WTC11 (cell line): ENCODE measurements around the gene RACGAP1. TPM values are rescaled to one million over a fixed set of nuclear protein-coding genes. Genes with fewer than 3 reads are reported as not detected.

Experiments used
- ATAC-seq: fragments of 200-7000 bp; cut with Tn5 transposase; 2 replicates; pipeline ENCODE4 v1.10.0; 2021; ENCODE audit warnings: mild to moderate bottlenecking, moderate library complexity
- CTCF ChIA-PET: fragments of 300-600 bp; sonication (Branson Sonifier 250); formaldehyde crosslinking; loops from one replicate; lab custom pipeline; 2021; ENCODE audit warnings: antibody characterized with exemption; lab: Charles Lee
- POLR2A ChIA-PET: fragments of 350-600 bp; sonication (Branson Sonifier 250); formaldehyde crosslinking; loops from one replicate; lab custom pipeline; 2021; ENCODE audit warnings: antibody characterized with exemption; lab: Charles Lee
- DNase-seq: peaks from one replicate; pipeline ENCODE4 v3.0.0; 2021; ENCODE audit warnings: low spot score
- H3K27ac Mint-ChIP-seq: 2 replicates; pipeline ENCODE4 v1.8.0; 2021; ENCODE audit warnings: mixed read lengths
- H3K27me3 Mint-ChIP-seq: 2 replicates; pipeline ENCODE4 v1.8.0; 2021; ENCODE audit warnings: low read depth, mild to moderate bottlenecking, moderate library complexity, mixed read lengths
- H3K36me3 Mint-ChIP-seq: 2 replicates; pipeline ENCODE4 v1.8.0; 2021; ENCODE audit warnings: mixed read lengths
- H3K4me1 Mint-ChIP-seq: 2 replicates; pipeline ENCODE4 v1.8.0; 2022; ENCODE audit warnings: mixed read lengths
- H3K4me3 Mint-ChIP-seq: 2 replicates; pipeline ENCODE4 v1.8.0; 2021; ENCODE audit warnings: mild to moderate bottlenecking, moderate library complexity, mixed read lengths
- H3K9me3 Mint-ChIP-seq: 2 replicates; pipeline ENCODE4 v1.8.0; 2021; ENCODE audit warnings: mixed read lengths
- ATF1 ChIP-seq: sonication (generic); formaldehyde crosslinking; IDR thresholded peaks from 2 replicates; pipeline ENCODE4 v1.8.1; 2023; ENCODE audit warnings: mild to moderate bottlenecking, moderate library complexity, missing genetic modification reagents
- CBFB ChIP-seq: sonication (generic); formaldehyde crosslinking; IDR thresholded peaks from 2 replicates; pipeline ENCODE4 v1.8.1; 2022; ENCODE audit warnings: mild to moderate bottlenecking, low read depth, missing genetic modification reagents
- CREM ChIP-seq: sonication (generic); formaldehyde crosslinking; IDR thresholded peaks from 2 replicates; pipeline ENCODE4 v1.8.1; 2022; ENCODE audit warnings: mild to moderate bottlenecking, missing genetic modification reagents, moderate library complexity
- EMX1 ChIP-seq: fragments of 250-450 bp; sonication (Bioruptor Pico); IDR thresholded peaks from 2 replicates; pipeline ENCODE4 v1.8.0; 2021; ENCODE audit warnings: mild to moderate bottlenecking
- ETV6 ChIP-seq: sonication (generic); formaldehyde crosslinking; IDR thresholded peaks from 2 replicates; pipeline ENCODE4 v1.8.1; 2022; ENCODE audit warnings: mild to moderate bottlenecking, missing genetic modification reagents
- FOXK1 ChIP-seq: sonication (generic); formaldehyde crosslinking; IDR thresholded peaks from 2 replicates; pipeline ENCODE4 v1.8.0; 2022; ENCODE audit warnings: mild to moderate bottlenecking, moderate library complexity, missing genetic modification reagents
- GRHL2 ChIP-seq: fragments of 250-450 bp; sonication (Bioruptor Pico); IDR thresholded peaks from 2 replicates; pipeline ENCODE4 v1.8.0; 2022; ENCODE audit warnings: mild to moderate bottlenecking, moderate library complexity; ENCODE audit not compliant: insufficient replicate concordance, severe bottlenecking
- JUN ChIP-seq: sonication (generic); formaldehyde crosslinking; IDR thresholded peaks from 2 replicates; pipeline ENCODE4 v1.8.0; 2023; ENCODE audit warnings: mild to moderate bottlenecking, missing genetic modification reagents
- KAT7 ChIP-seq: sonication (generic); formaldehyde crosslinking; IDR thresholded peaks from 2 replicates; pipeline ENCODE4 v1.8.1; 2023; ENCODE audit warnings: missing genetic modification reagents, mild to moderate bottlenecking, borderline replicate concordance
- OVOL2 ChIP-seq: fragments of 250-450 bp; sonication (Bioruptor Pico); IDR thresholded peaks from 2 replicates; pipeline ENCODE4 v1.9.0; 2021; ENCODE audit warnings: mild to moderate bottlenecking, borderline replicate concordance
- RORB ChIP-seq: fragments of 250-450 bp; sonication (Bioruptor Pico); IDR thresholded peaks from 2 replicates; pipeline ENCODE4 v1.9.0; 2021; ENCODE audit warnings: mild to moderate bottlenecking
- SP1 ChIP-seq: sonication (generic); formaldehyde crosslinking; conservative IDR thresholded peaks from 2 replicates; pipeline ENCODE4 v1.8.1; 2022; ENCODE audit warnings: missing genetic modification reagents
- TEAD1 ChIP-seq: sonication (generic); formaldehyde crosslinking; IDR thresholded peaks from 2 replicates; pipeline ENCODE4 v1.8.0; 2022; ENCODE audit warnings: mild to moderate bottlenecking, missing genetic modification reagents
- ZNF138 ChIP-seq: sonication (generic); formaldehyde crosslinking; conservative IDR thresholded peaks from 2 replicates; pipeline ENCODE4 v1.8.1; 2022; ENCODE audit warnings: mild to moderate bottlenecking, moderate library complexity, missing genetic modification reagents
- ZNF219 ChIP-seq: sonication (generic); formaldehyde crosslinking; IDR thresholded peaks from 2 replicates; pipeline ENCODE4 v1.8.0; 2023; ENCODE audit warnings: missing genetic modification reagents, mild to moderate bottlenecking, borderline replicate concordance
- ZNF263 ChIP-seq: sonication (generic); formaldehyde crosslinking; IDR thresholded peaks from 2 replicates; pipeline ENCODE4 v1.8.1; 2022; ENCODE audit warnings: low read depth, mild to moderate bottlenecking, moderate library complexity, missing genetic modification reagents
- ZNF416 ChIP-seq: fragments of 250-450 bp; sonication (Bioruptor Pico); IDR thresholded peaks from 2 replicates; pipeline ENCODE4 v1.9.0; 2021; ENCODE audit warnings: mild to moderate bottlenecking, inconsistent platforms
- ZNF423 ChIP-seq: fragments of 250-450 bp; sonication (Bioruptor Pico); IDR thresholded peaks from 2 replicates; pipeline ENCODE4 v2.1.2; 2022; ENCODE audit warnings: mild to moderate bottlenecking, moderate library complexity
- ZNF671 ChIP-seq: fragments of 250-450 bp; sonication (Bioruptor Pico); IDR thresholded peaks from 2 replicates; pipeline ENCODE4 v1.8.0; 2021; ENCODE audit warnings: mild to moderate bottlenecking
- total RNA-seq: library from RNA; stranded (reverse); gene quantifications from 3 replicates; pipeline ENCODE4 v1.2.3, GENCODE V29; 2021
- TF ChIP-seq, protein P1 (sequence below): sonication (generic); formaldehyde crosslinking; IDR thresholded peaks from 2 replicates; pipeline ENCODE4 v1.8.1; 2022; ENCODE audit warnings: mild to moderate bottlenecking, moderate library complexity, missing genetic modification reagents
- TF ChIP-seq, protein P2 (sequence below): sonication (generic); formaldehyde crosslinking; conservative IDR thresholded peaks from 2 replicates; pipeline ENCODE4 v1.8.1; 2022; ENCODE audit warnings: mild to moderate bottlenecking, missing genetic modification reagents
- TF ChIP-seq, protein P3 (sequence below): sonication (generic); formaldehyde crosslinking; IDR thresholded peaks from 2 replicates; pipeline ENCODE4 v1.8.0; 2022; ENCODE audit warnings: mild to moderate bottlenecking, missing genetic modification reagents
- TF ChIP-seq, protein P4 (sequence below): sonication (generic); formaldehyde crosslinking; IDR thresholded peaks from 2 replicates; pipeline ENCODE4 v1.8.0; 2022; ENCODE audit warnings: mild to moderate bottlenecking, missing genetic modification reagents
- TF ChIP-seq, protein P5 (sequence below): fragments of 250-450 bp; sonication (Bioruptor Pico); IDR thresholded peaks from 2 replicates; pipeline ENCODE4 v1.9.0; 2021; ENCODE audit warnings: mild to moderate bottlenecking
- TF ChIP-seq, protein P6 (sequence below): fragments of 250-450 bp; sonication (Bioruptor Pico); IDR thresholded peaks from 2 replicates; pipeline ENCODE4 v2.1.2; 2022; ENCODE audit warnings: mild to moderate bottlenecking, moderate library complexity

Gene RACGAP1
- total RNA-seq, 1 experiment from 2014 or later, result 87.7 TPM

DNA sequence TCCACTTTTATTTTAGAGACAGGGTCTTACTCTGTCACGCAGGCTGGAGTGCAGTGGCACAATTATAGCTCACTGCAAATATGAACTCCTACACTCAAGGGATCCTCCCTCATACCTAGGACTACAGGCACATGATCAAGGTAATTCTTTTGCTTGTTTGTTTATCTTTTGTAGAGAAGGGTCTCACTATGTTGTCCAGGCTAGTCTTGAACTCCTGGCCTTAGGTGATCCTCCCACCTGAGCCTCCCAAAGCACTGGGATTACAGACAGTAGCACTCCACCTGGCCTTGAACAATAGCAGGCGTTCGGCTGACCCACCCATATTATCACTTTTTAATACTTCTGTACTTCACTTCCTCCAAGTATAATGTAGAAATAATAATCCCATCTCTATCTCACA lies 1.4 kb upstream of the RACGAP1 start:
- no peaks in the 10 kb centered on the region for H3K27me3 Mint-ChIP-seq
- ChIA-PET POLR2A (no interaction called here), CTCF (interaction anchor here (1.4 kb wide), 1 partner anchor 12 kb away, joined by 6 read pairs; no protein-coding TSS in a partner anchor)
- no peaks in the 10 kb centered on the region for H3K9me3 Mint-ChIP-seq
- 0 out of 2 replicates have a peak, but pooled peaks cover 2% of the 10 kb centered on the region for H3K36me3 Mint-ChIP-seq
- DNase-seq, result no peak
- peaks cover 9% of the 10 kb centered on the region for H3K4me1 Mint-ChIP-seq
- no peak for ATAC-seq
- no peak overlapping the region for H3K27ac Mint-ChIP-seq
- TF ChIP-seq ZNF423 (CRISPR knock-in tag), result no peak
- TF ChIP-seq, protein P1, sequence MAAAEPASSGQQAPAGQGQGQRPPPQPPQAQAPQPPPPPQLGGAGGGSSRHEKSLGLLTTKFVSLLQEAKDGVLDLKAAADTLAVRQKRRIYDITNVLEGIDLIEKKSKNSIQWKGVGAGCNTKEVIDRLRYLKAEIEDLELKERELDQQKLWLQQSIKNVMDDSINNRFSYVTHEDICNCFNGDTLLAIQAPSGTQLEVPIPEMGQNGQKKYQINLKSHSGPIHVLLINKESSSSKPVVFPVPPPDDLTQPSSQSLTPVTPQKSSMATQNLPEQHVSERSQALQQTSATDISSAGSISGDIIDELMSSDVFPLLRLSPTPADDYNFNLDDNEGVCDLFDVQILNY (CRISPR knock-in tag), result no peak
- TF ChIP-seq JUN (CRISPR knock-in tag), result no peak
- TF ChIP-seq ETV6 (CRISPR knock-in tag), result no peak
- TF ChIP-seq ZNF219 (CRISPR knock-in tag), result no peak
- TF ChIP-seq ZNF263 (CRISPR knock-in tag), result no peak
- TF ChIP-seq EMX1, result no peak
- TF ChIP-seq, protein P2, sequence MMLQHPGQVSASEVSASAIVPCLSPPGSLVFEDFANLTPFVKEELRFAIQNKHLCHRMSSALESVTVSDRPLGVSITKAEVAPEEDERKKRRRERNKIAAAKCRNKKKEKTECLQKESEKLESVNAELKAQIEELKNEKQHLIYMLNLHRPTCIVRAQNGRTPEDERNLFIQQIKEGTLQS, result no peak
- TF ChIP-seq, protein P3, sequence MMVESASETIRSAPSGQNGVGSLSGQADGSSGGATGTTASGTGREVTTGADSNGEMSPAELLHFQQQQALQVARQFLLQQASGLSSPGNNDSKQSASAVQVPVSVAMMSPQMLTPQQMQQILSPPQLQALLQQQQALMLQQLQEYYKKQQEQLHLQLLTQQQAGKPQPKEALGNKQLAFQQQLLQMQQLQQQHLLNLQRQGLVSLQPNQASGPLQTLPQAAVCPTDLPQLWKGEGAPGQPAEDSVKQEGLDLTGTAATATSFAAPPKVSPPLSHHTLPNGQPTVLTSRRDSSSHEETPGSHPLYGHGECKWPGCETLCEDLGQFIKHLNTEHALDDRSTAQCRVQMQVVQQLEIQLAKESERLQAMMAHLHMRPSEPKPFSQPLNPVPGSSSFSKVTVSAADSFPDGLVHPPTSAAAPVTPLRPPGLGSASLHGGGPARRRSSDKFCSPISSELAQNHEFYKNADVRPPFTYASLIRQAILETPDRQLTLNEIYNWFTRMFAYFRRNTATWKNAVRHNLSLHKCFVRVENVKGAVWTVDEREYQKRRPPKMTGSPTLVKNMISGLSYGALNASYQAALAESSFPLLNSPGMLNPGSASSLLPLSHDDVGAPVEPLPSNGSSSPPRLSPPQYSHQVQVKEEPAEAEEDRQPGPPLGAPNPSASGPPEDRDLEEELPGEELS, result no peak
- TF ChIP-seq RORB, result no peak
- TF ChIP-seq, protein P4, sequence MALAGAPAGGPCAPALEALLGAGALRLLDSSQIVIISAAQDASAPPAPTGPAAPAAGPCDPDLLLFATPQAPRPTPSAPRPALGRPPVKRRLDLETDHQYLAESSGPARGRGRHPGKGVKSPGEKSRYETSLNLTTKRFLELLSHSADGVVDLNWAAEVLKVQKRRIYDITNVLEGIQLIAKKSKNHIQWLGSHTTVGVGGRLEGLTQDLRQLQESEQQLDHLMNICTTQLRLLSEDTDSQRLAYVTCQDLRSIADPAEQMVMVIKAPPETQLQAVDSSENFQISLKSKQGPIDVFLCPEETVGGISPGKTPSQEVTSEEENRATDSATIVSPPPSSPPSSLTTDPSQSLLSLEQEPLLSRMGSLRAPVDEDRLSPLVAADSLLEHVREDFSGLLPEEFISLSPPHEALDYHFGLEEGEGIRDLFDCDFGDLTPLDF (CRISPR knock-in tag), result no peak
- no peak for TF ChIP-seq GRHL2 (CRISPR knock-in tag)
- TF ChIP-seq FOXK1 (CRISPR knock-in tag), result no peak
- no peak for TF ChIP-seq OVOL2 (CRISPR knock-in tag)
- no peak for TF ChIP-seq ZNF138
- TF ChIP-seq ATF1, result no peak
- no peak for TF ChIP-seq CREM (CRISPR knock-in tag)
- TF ChIP-seq ZNF416 (CRISPR knock-in tag), result no peak
- TF ChIP-seq KAT7 (CRISPR knock-in tag), result no peak
- H3K4me3 Mint-ChIP-seq, result no peak overlapping the region

DNA sequence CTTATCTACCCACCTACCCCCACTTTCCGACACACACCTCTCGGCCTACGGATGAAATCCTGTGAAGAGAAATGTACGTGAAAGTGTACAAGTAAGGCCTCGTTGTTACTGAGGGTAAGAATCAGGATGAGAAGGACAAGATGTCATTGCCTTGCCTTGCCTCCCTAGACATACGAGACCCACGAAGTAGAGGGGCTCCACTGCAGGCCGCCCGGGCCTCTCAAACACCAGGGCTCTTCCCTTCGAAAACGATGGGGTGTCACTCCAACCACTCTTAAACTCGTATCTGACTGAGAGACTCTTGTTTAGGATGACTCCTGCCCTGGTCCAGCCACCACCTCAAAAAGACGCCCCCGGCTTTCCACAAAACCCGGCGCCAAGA lies 498 bp downstream of the RACGAP1 start:
- ChIA-PET POLR2A (interaction anchor here (0.6 to 1.4 kb wide), 4 partner anchors 15 to 907 kb away, joined by 3 to 8 read pairs (median 4); partner anchors contain the start of gene SMARCD1), CTCF (interaction anchor here (0.7 to 1.8 kb wide), 11 partner anchors 14 to 196 kb away, joined by 3 to 20 read pairs (median 4); partner anchors contain the start of genes COX14 and NCKAP5L)
- Mint-ChIP-seq H3K4me3 (peak overlapping the region; percentile 95), H3K27me3 (no peaks in the 10 kb centered on the region), H3K36me3 (0 out of 2 replicates have a peak, but pooled peaks cover 2% of the 10 kb centered on the region), H3K4me1 (peaks cover 9% of the 10 kb centered on the region), H3K9me3 (no peaks in the 10 kb centered on the region), H3K27ac (no peak overlapping the region)
- TF ChIP-seq FOXK1 (CRISPR knock-in tag), result no peak
- TF ChIP-seq, protein P5, sequence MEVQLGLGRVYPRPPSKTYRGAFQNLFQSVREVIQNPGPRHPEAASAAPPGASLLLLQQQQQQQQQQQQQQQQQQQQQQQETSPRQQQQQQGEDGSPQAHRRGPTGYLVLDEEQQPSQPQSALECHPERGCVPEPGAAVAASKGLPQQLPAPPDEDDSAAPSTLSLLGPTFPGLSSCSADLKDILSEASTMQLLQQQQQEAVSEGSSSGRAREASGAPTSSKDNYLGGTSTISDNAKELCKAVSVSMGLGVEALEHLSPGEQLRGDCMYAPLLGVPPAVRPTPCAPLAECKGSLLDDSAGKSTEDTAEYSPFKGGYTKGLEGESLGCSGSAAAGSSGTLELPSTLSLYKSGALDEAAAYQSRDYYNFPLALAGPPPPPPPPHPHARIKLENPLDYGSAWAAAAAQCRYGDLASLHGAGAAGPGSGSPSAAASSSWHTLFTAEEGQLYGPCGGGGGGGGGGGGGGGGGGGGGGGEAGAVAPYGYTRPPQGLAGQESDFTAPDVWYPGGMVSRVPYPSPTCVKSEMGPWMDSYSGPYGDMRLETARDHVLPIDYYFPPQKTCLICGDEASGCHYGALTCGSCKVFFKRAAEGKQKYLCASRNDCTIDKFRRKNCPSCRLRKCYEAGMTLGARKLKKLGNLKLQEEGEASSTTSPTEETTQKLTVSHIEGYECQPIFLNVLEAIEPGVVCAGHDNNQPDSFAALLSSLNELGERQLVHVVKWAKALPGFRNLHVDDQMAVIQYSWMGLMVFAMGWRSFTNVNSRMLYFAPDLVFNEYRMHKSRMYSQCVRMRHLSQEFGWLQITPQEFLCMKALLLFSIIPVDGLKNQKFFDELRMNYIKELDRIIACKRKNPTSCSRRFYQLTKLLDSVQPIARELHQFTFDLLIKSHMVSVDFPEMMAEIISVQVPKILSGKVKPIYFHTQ (CRISPR knock-in tag), result no peak
- TF ChIP-seq, protein P1 (CRISPR knock-in tag), result no peak
- TF ChIP-seq SP1 (CRISPR knock-in tag), result no peak
- TF ChIP-seq, protein P6, sequence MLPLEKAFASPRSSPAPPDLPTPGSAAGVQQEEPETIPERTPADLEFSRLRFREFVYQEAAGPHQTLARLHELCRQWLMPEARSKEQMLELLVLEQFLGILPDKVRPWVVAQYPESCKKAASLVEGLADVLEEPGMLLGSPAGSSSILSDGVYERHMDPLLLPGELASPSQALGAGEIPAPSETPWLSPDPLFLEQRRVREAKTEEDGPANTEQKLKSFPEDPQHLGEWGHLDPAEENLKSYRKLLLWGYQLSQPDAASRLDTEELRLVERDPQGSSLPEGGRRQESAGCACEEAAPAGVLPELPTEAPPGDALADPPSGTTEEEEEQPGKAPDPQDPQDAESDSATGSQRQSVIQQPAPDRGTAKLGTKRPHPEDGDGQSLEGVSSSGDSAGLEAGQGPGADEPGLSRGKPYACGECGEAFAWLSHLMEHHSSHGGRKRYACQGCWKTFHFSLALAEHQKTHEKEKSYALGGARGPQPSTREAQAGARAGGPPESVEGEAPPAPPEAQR (CRISPR knock-in tag), result no peak
- TF ChIP-seq CBFB (CRISPR knock-in tag), result no peak
- TF ChIP-seq ZNF671 (CRISPR knock-in tag), result no peak
- TF ChIP-seq TEAD1 (CRISPR knock-in tag), result no peak
- no peak for DNase-seq
- peak; percentile 4 for ATAC-seq
